SK-N-SH treated with all-trans-retinoic acid at 6 μM for 48 hours (cell line): ENCODE results near the gene TMEM238L.
A peak's percentile ranks its signal among the peaks of the same experiment; 100 is the strongest.

Experiments
- ATAC-seq: fragments of 200-7000 bp; cut with Tn5 transposase; 3 replicates; pipeline ENCODE4 v1.9.1; 2020; ENCODE audit warnings: mild to moderate bottlenecking, moderate library complexity
- ARNTL ChIP-seq: fragments of 450-650 bp; formaldehyde crosslinking; IDR thresholded peaks from 2 replicates; pipeline ENCODE4 v1.5.0; 2020; ENCODE audit warnings: low read depth, mild to moderate bottlenecking, moderate library complexity, borderline replicate concordance
- BACH2 ChIP-seq: fragments of 250-450 bp; sonication (Bioruptor Pico); IDR thresholded peaks from 2 replicates; pipeline ENCODE4 v1.9.0; 2021; ENCODE audit warnings: mild to moderate bottlenecking, borderline replicate concordance
- CREB5 ChIP-seq: fragments of 250-450 bp; sonication (Bioruptor Pico); IDR thresholded peaks from 2 replicates; pipeline ENCODE4 v1.5.1; 2020; ENCODE audit warnings: low read depth, mild to moderate bottlenecking, moderate library complexity
- ESRRG ChIP-seq: fragments of 250-450 bp; sonication (Bioruptor Pico); IDR thresholded peaks from 2 replicates; pipeline ENCODE4 v1.6.1; 2021; ENCODE audit warnings: mild to moderate bottlenecking
- GLIS3 ChIP-seq: fragments of 250-450 bp; sonication (Bioruptor Pico); IDR thresholded peaks from 2 replicates; pipeline ENCODE4 v1.5.0; 2020; ENCODE audit warnings: mild to moderate bottlenecking, moderate library complexity
- ISL1 ChIP-seq: fragments of 250-450 bp; sonication (Bioruptor Pico); IDR thresholded peaks from 2 replicates; pipeline ENCODE4 v2.1.2; 2022; ENCODE audit warnings: mild to moderate bottlenecking, moderate library complexity
- OSR1 ChIP-seq: fragments of 250-450 bp; sonication (Bioruptor Pico); IDR thresholded peaks from 2 replicates; pipeline ENCODE4 v1.8.0; 2022; ENCODE audit warnings: moderate library complexity, mild to moderate bottlenecking, inconsistent platforms
- POU6F1 ChIP-seq: fragments of 250-450 bp; sonication (Bioruptor Pico); IDR thresholded peaks from 2 replicates; pipeline ENCODE4 v1.8.0; 2021; ENCODE audit warnings: low read depth, mild to moderate bottlenecking, moderate library complexity, borderline replicate concordance
- PPARA ChIP-seq: fragments of 250-450 bp; sonication (Bioruptor Pico); IDR thresholded peaks from 2 replicates; pipeline ENCODE4 v1.5.0; 2020; ENCODE audit warnings: mild to moderate bottlenecking, borderline replicate concordance
- RARB ChIP-seq: fragments of 250-450 bp; sonication (Bioruptor Pico); IDR thresholded peaks from 2 replicates; pipeline ENCODE4 v1.8.0; 2021; ENCODE audit warnings: mild to moderate bottlenecking, moderate library complexity
- SNAI2 ChIP-seq: fragments of 250-450 bp; sonication (Bioruptor Pico); IDR thresholded peaks from 2 replicates; pipeline ENCODE4 v1.5.0; 2020; ENCODE audit warnings: mild to moderate bottlenecking, moderate library complexity
- TCF4 ChIP-seq: fragments of 250-450 bp; sonication (Bioruptor Pico); IDR thresholded peaks from 2 replicates; pipeline ENCODE4 v1.8.0; 2021; ENCODE audit warnings: mild to moderate bottlenecking, moderate library complexity, borderline replicate concordance
- TOX ChIP-seq: fragments of 250-450 bp; sonication (Bioruptor Pico); IDR thresholded peaks from 2 replicates; pipeline ENCODE4 v1.8.0; 2021; ENCODE audit warnings: mild to moderate bottlenecking, moderate library complexity, borderline replicate concordance
- TSHZ2 ChIP-seq: fragments of 250-450 bp; sonication (Bioruptor Pico); IDR thresholded peaks from 2 replicates; pipeline ENCODE4 v1.5.0; 2020; ENCODE audit warnings: mild to moderate bottlenecking, moderate library complexity
- ZC3H10 ChIP-seq: fragments of 250-450 bp; sonication (Bioruptor Pico); IDR thresholded peaks from 2 replicates; pipeline ENCODE4 v1.5.1; 2021; ENCODE audit warnings: mild to moderate bottlenecking, moderate library complexity
- ZFP3 ChIP-seq: fragments of 250-450 bp; sonication (Bioruptor Pico); IDR thresholded peaks from 2 replicates; pipeline ENCODE4 v1.5.0; 2020; ENCODE audit warnings: mild to moderate bottlenecking, moderate library complexity
- ZFP30 ChIP-seq: fragments of 450-650 bp; formaldehyde crosslinking; IDR thresholded peaks from 2 replicates; pipeline ENCODE4 v1.5.0; 2022; ENCODE audit warnings: mild to moderate bottlenecking, moderate library complexity
- ZNF565 ChIP-seq: fragments of 450-650 bp; formaldehyde crosslinking; conservative IDR thresholded peaks from 2 replicates; pipeline ENCODE4 v1.5.0; 2020; ENCODE audit warnings: low read depth, mild to moderate bottlenecking, moderate library complexity
- ZNF8 ChIP-seq: fragments of 450-650 bp; formaldehyde crosslinking; IDR thresholded peaks from 2 replicates; pipeline ENCODE4 v1.5.0; 2020; ENCODE audit warnings: mild to moderate bottlenecking, moderate library complexity
- TF ChIP-seq, protein P1 (sequence below): fragments of 250-450 bp; sonication (Bioruptor Pico); IDR thresholded peaks from 2 replicates; pipeline ENCODE4 v1.8.0; 2020; ENCODE audit warnings: mild to moderate bottlenecking, moderate library complexity, borderline replicate concordance
- TF ChIP-seq, protein P2 (sequence below): fragments of 250-450 bp; sonication (Bioruptor Pico); IDR thresholded peaks from 2 replicates; pipeline ENCODE4 v1.5.1; 2021; ENCODE audit warnings: mild to moderate bottlenecking, moderate library complexity

The TMEM238L gene

GRCh38 chr17:10752696-10753095 is 51.2 kb downstream of the TMEM238L start:
- no peak for ATAC-seq
- no peak for TF ChIP-seq RARB (CRISPR knock-in tag)
- TF ChIP-seq ZNF565 (CRISPR knock-in tag): no peak
- TF ChIP-seq ESRRG (CRISPR knock-in tag): no peak

DNA sequence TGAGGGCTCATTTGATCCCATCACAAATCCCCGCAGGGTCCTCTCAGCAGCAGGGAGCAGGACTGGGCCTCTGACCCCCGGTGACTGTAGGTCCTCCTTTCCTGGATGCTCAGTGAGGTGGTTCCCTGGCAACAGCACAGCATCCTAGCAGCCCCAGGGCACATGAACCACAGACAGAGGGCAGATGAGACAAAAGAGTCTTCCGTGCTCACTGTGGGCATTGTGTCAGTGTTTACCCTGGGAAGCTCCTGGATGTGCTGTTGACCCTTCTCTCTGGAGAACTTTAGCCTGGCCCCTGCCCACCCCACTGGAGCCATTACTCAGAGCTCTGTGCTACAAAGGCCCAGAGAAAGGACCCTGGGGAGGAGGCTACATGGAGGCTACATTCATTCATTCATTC is 52.3 kb downstream of the TMEM238L start:
- TF ChIP-seq, protein P1, sequence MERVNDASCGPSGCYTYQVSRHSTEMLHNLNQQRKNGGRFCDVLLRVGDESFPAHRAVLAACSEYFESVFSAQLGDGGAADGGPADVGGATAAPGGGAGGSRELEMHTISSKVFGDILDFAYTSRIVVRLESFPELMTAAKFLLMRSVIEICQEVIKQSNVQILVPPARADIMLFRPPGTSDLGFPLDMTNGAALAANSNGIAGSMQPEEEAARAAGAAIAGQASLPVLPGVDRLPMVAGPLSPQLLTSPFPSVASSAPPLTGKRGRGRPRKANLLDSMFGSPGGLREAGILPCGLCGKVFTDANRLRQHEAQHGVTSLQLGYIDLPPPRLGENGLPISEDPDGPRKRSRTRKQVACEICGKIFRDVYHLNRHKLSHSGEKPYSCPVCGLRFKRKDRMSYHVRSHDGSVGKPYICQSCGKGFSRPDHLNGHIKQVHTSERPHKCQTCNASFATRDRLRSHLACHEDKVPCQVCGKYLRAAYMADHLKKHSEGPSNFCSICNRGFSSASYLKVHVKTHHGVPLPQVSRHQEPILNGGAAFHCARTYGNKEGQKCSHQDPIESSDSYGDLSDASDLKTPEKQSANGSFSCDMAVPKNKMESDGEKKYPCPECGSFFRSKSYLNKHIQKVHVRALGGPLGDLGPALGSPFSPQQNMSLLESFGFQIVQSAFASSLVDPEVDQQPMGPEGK (CRISPR knock-in tag): no peak
- TF ChIP-seq BACH2 (no peak), ZFP30 (CRISPR knock-in tag) (no peak), TCF4 (CRISPR knock-in tag) (no peak), ZC3H10 (CRISPR knock-in tag) (no peak), POU6F1 (no peak), GLIS3 (CRISPR knock-in tag) (no peak)
- TF ChIP-seq, all 23 proteins: peak for 0
- ATAC-seq: no peak

GRCh38 chr17:10750210-10750609 is 53.7 kb downstream of the TMEM238L start:
- TF ChIP-seq, protein P2, sequence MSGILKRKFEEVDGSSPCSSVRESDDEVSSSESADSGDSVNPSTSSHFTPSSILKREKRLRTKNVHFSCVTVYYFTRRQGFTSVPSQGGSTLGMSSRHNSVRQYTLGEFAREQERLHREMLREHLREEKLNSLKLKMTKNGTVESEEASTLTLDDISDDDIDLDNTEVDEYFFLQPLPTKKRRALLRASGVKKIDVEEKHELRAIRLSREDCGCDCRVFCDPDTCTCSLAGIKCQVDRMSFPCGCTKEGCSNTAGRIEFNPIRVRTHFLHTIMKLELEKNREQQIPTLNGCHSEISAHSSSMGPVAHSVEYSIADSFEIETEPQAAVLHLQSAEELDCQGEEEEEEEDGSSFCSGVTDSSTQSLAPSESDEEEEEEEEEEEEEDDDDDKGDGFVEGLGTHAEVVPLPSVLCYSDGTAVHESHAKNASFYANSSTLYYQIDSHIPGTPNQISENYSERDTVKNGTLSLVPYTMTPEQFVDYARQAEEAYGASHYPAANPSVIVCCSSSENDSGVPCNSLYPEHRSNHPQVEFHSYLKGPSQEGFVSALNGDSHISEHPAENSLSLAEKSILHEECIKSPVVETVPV (CRISPR knock-in tag): no peak
- no peak for TF ChIP-seq SNAI2 (CRISPR knock-in tag)
- no peak for TF ChIP-seq ZFP30 (CRISPR knock-in tag)
- TF ChIP-seq TOX (CRISPR knock-in tag): no peak
- TF ChIP-seq TCF4 (CRISPR knock-in tag): no peak
- no peak for TF ChIP-seq BACH2
- no peak for TF ChIP-seq RARB (CRISPR knock-in tag)
- TF ChIP-seq ZNF8 (CRISPR knock-in tag): no peak
- TF ChIP-seq TSHZ2 (CRISPR knock-in tag): no peak
- TF ChIP-seq ISL1 (CRISPR knock-in tag): no peak
- TF ChIP-seq ZC3H10 (CRISPR knock-in tag): no peak
- TF ChIP-seq POU6F1: no peak
- no peak for TF ChIP-seq ARNTL (CRISPR knock-in tag)
- TF ChIP-seq PPARA: no peak
- no peak for ATAC-seq

DNA sequence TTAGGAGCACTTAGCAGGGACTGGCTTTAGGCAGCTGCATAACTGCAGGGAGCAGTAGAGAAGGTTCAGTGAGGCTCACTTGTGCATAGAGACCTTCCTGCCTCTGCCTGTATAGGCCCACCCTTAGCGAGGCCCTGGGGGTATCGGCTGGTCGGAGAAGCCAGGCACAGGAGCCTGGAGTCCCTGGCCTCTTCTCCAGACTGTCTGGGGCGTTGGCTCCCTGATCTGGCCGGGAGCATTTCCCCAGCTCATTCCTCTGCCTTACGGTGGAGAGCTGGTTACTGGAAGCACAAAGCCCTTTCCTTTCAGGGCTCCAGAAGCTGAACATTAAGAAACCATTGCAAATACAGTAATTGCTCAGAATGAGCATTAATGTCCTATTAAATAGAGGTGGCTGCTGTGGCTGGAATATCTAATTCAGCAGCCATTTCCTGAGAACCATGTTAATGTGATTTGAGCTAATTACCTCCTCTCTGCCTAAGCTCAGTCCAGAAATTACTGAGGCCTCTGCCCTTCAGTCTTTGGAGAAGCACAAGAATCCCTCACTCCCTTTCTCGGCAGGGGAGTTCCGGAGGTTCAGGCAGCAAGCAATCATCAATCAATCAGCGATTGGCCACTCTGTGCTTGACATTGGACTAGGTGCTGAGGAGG is 55.2 kb downstream of the TMEM238L start:
- peak; percentile 48; the same call in 2 of the 3 replicates for ATAC-seq
- TF ChIP-seq ZFP3 (CRISPR knock-in tag) (no peak), TOX (CRISPR knock-in tag) (no peak), ZNF8 (CRISPR knock-in tag) (no peak), PPARA (no peak), POU6F1 (no peak), ZC3H10 (CRISPR knock-in tag) (no peak), RARB (CRISPR knock-in tag) (no peak), OSR1 (CRISPR knock-in tag) (no peak), SNAI2 (CRISPR knock-in tag) (no peak), CREB5 (CRISPR knock-in tag) (no peak)
- TF ChIP-seq, protein P1 (CRISPR knock-in tag): no peak
